Activated T-cell treated with anti-CD3 and anti-CD28 coated beads, Interleukin-2, amount 50 U/mL, for 4 hours (primary cell): Measurements from ENCODE around the gene ELP5. TPM values are rescaled to one million over a fixed set of nuclear protein-coding genes. Genes with fewer than 3 reads are reported as not detected.

Experiments used
- ATAC-seq, 2 donors: fragments of 200-7000 bp; cut with Tn5 transposase; one replicate each; pipeline ENCODE4 v1.10.0; 2021
- DNase-seq: peaks from one replicate; pipeline ENCODE4 v3.0.0-alpha.2; 2020
- H3K27me3 Mint-ChIP-seq: one replicate; pipeline ENCODE4 v1.8.0; 2021; ENCODE audit warnings: low read depth, mixed read lengths
- H3K36me3 Mint-ChIP-seq: one replicate; pipeline ENCODE4 v1.8.0; 2022; ENCODE audit warnings: mixed read lengths; ENCODE audit not compliant: insufficient read depth
- H3K4me1 Mint-ChIP-seq: one replicate; pipeline ENCODE4 v1.8.0; 2021; ENCODE audit warnings: low read depth, mixed read lengths
- H3K4me3 Mint-ChIP-seq: one replicate; pipeline ENCODE4 v1.8.0; 2021; ENCODE audit warnings: mild to moderate bottlenecking, moderate library complexity, mixed read lengths
- H3K9me3 Mint-ChIP-seq: one replicate; pipeline ENCODE4 v1.8.0; 2021; ENCODE audit warnings: mixed read lengths
- total RNA-seq, 3 donors: library from RNA; stranded (reverse); gene quantifications; one replicate each; pipeline ENCODE4 v1.2.1, GENCODE V29; 2021

The ELP5 gene
- total RNA-seq, 3 donors from 2014 or later: 107 to 138 (median 117) TPM

- peaks cover 26% of the 10 kb centered on the region for H3K4me1 Mint-ChIP-seq
- no peaks in the 10 kb centered on the region for H3K9me3 Mint-ChIP-seq
- H3K36me3 Mint-ChIP-seq: no peaks in the 10 kb centered on the region
- no peak for DNase-seq
- H3K4me3 Mint-ChIP-seq: peak overlapping the region; percentile 57
- peaks cover 25% of the 10 kb centered on the region for H3K27me3 Mint-ChIP-seq
- peak; percentile 9 to 18 for ATAC-seq
Measured at GRCh38 chr17:7262935-7263800, 11.2 kb downstream of the ELP5 start.

GRCh38 chr17:7263801-7264078 lies 11.7 kb downstream of the ELP5 start:
- Mint-ChIP-seq H3K4me1 (peaks cover 26% of the 10 kb centered on the region), H3K9me3 (no peaks in the 10 kb centered on the region), H3K36me3 (no peaks in the 10 kb centered on the region), H3K27me3 (peaks cover 25% of the 10 kb centered on the region), H3K4me3 (peak overlapping the region; percentile 22)
- ATAC-seq: no peak
- DNase-seq: no peak

- H3K27me3 Mint-ChIP-seq: peaks cover 25% of the 10 kb centered on the region
- DNase-seq (no peak), ATAC-seq (no peak)
- H3K36me3 Mint-ChIP-seq: no peaks in the 10 kb centered on the region
- no peak overlapping the region for H3K4me3 Mint-ChIP-seq
- peaks cover 20% of the 10 kb centered on the region for H3K4me1 Mint-ChIP-seq
- H3K9me3 Mint-ChIP-seq: no peaks in the 10 kb centered on the region
Measured at GRCh38 chr17:7266784-7267183, 14.8 kb downstream of the ELP5 start.

GRCh38 chr17:7279448-7279847 lies 27.4 kb downstream of the ELP5 start:
- ATAC-seq (no peak), DNase-seq (no peak)
- H3K27me3 Mint-ChIP-seq: peaks cover 20% of the 10 kb centered on the region
- no peaks in the 10 kb centered on the region for H3K36me3 Mint-ChIP-seq
- peaks cover 15% of the 10 kb centered on the region for H3K4me1 Mint-ChIP-seq
- no peaks in the 10 kb centered on the region for H3K9me3 Mint-ChIP-seq
- H3K4me3 Mint-ChIP-seq: no peak overlapping the region

GRCh38 chr17:7280519-7281073 lies 28.6 kb downstream of the ELP5 start:
- DNase-seq: peak; percentile 85
- H3K27me3 Mint-ChIP-seq: peaks cover 28% of the 10 kb centered on the region
- peak overlapping the region; percentile 78 for H3K4me3 Mint-ChIP-seq
- no peaks in the 10 kb centered on the region for H3K36me3 Mint-ChIP-seq
- peak; percentile 78 to 79 for ATAC-seq
- no peaks in the 10 kb centered on the region for H3K9me3 Mint-ChIP-seq
- peaks cover 15% of the 10 kb centered on the region for H3K4me1 Mint-ChIP-seq

- Mint-ChIP-seq H3K4me3 (peak within 1 kb of the TSS; percentile 78), H3K27me3 (peaks cover 30% of the 10 kb centered on the region), H3K36me3 (no peaks in the 10 kb centered on the region), H3K4me1 (peaks cover 15% of the 10 kb centered on the region), H3K9me3 (no peaks in the 10 kb centered on the region)
- DNase-seq (peak; percentile 85), ATAC-seq (peak; percentile 80 to 87)
Measured at GRCh38 chr17:7281074-7281952, 29.3 kb downstream of the ELP5 start, which contains the start of gene SLC2A4. Gene SLC2A4, plus strand, starts transcription at chr17:7281718. Its CDS starts 217 bp downstream, at chr17:7281935.

GRCh38 chr17:7281953-7282751 lies 30.1 kb downstream of the ELP5 start:
- Mint-ChIP-seq H3K9me3 (no peaks in the 10 kb centered on the region), H3K36me3 (no peaks in the 10 kb centered on the region), H3K27me3 (peaks cover 34% of the 10 kb centered on the region), H3K4me3 (peak overlapping the region; percentile 78), H3K4me1 (peaks cover 15% of the 10 kb centered on the region)
- ATAC-seq: no peak
- no peak for DNase-seq

- H3K4me1 Mint-ChIP-seq: peaks cover 15% of the 10 kb centered on the region
- no peaks in the 10 kb centered on the region for H3K36me3 Mint-ChIP-seq
- peaks cover 34% of the 10 kb centered on the region for H3K27me3 Mint-ChIP-seq
- no peaks in the 10 kb centered on the region for H3K9me3 Mint-ChIP-seq
- no peak for DNase-seq
- no peak overlapping the region for H3K4me3 Mint-ChIP-seq
- no peak for ATAC-seq
Measured at GRCh38 chr17:7282752-7283321, 30.8 kb downstream of the ELP5 start.

- Mint-ChIP-seq H3K27me3 (peaks cover 36% of the 10 kb centered on the region), H3K36me3 (no peaks in the 10 kb centered on the region), H3K9me3 (no peaks in the 10 kb centered on the region), H3K4me3 (no peak overlapping the region), H3K4me1 (peaks cover 15% of the 10 kb centered on the region)
- ATAC-seq: no peak
- DNase-seq: no peak
Measured at GRCh38 chr17:7283471-7284216, 31.6 kb downstream of the ELP5 start.

- DNase-seq (no peak), ATAC-seq (no peak)
- peaks cover 36% of the 10 kb centered on the region for H3K27me3 Mint-ChIP-seq
- H3K36me3 Mint-ChIP-seq: no peaks in the 10 kb centered on the region
- H3K4me3 Mint-ChIP-seq: no peak overlapping the region
- no peaks in the 10 kb centered on the region for H3K9me3 Mint-ChIP-seq
- H3K4me1 Mint-ChIP-seq: peaks cover 15% of the 10 kb centered on the region
Measured at GRCh38 chr17:7284911-7285310, 32.9 kb downstream of the ELP5 start.

- Mint-ChIP-seq H3K36me3 (no peaks in the 10 kb centered on the region), H3K27me3 (peaks cover 38% of the 10 kb centered on the region), H3K4me1 (peaks cover 14% of the 10 kb centered on the region), H3K9me3 (no peaks in the 10 kb centered on the region), H3K4me3 (no peak overlapping the region)
- DNase-seq (no peak), ATAC-seq (no peak)
Measured at GRCh38 chr17:7285679-7286078, 33.7 kb downstream of the ELP5 start.

GRCh38 chr17:7289256-7290032 lies 37.4 kb downstream of the ELP5 start:
- Mint-ChIP-seq H3K9me3 (no peaks in the 10 kb centered on the region), H3K4me1 (peaks cover 5% of the 10 kb centered on the region), H3K36me3 (no peaks in the 10 kb centered on the region), H3K27me3 (peaks cover 34% of the 10 kb centered on the region), H3K4me3 (no peak overlapping the region)
- DNase-seq: no peak
- no peak for ATAC-seq
